A673 (cell line): ENCODE measurements around the gene DNM2. TPM values are rescaled to one million over a fixed set of nuclear protein-coding genes. Genes with fewer than 3 reads are reported as not detected.

Experiments
- BruUV-seq: library from RNA; stranded (reverse); fragments of 400-500 nt; replicated peaks from 2 replicates; lab custom pipeline; 2021; lab: Mats Ljungman, UMichigan
- CTCF ChIA-PET: fragments of 300-600 bp; sonication (Branson Sonifier 250); formaldehyde crosslinking; loops from one replicate; lab custom pipeline; 2022; ENCODE audit warnings: antibody characterized with exemption; lab: Charles Lee
- POLR2A ChIA-PET: fragments of 300-600 bp; sonication (Branson Sonifier 250); formaldehyde crosslinking; loops from one replicate; lab custom pipeline; 2022; ENCODE audit warnings: antibody characterized with exemption; ENCODE audit not compliant: low non-redundant PET; lab: Charles Lee
- DNase-seq: peaks from one replicate; pipeline ENCODE4 v3.0.0-alpha.2; 2015; ENCODE audit warnings: low spot score
- H3K27ac ChIP-seq: fragments of 200-600 bp; sonication (generic); 2 replicates; pipeline ENCODE4 v1.5.1; 2016; ENCODE audit warnings: mixed run types, low read depth, mild to moderate bottlenecking, mixed read lengths, antibody characterized with exemption, low read length; ENCODE audit not compliant: poor library complexity, severe bottlenecking
- H3K27me3 ChIP-seq: fragments of 200-600 bp; sonication (generic); replicated peaks from 2 replicates; pipeline ENCODE4 v1.6.1; 2017; ENCODE audit warnings: mixed run types, low read depth, mild to moderate bottlenecking, mixed read lengths, antibody characterized with exemption, low read length; ENCODE audit not compliant: insufficient read depth, poor library complexity
- H3K36me3 ChIP-seq: fragments of 200-600 bp; sonication (generic); 2 replicates; pipeline ENCODE4 v1.6.1; 2016; ENCODE audit warnings: mixed run types, mild to moderate bottlenecking, mixed read lengths, antibody characterized with exemption, low read length; ENCODE audit not compliant: insufficient read depth, poor library complexity, severe bottlenecking
- H3K4me1 ChIP-seq: fragments of 200-600 bp; sonication (generic); 2 replicates; pipeline ENCODE4 v1.6.1; 2017; ENCODE audit warnings: mixed run types, mild to moderate bottlenecking, mixed read lengths, antibody characterized with exemption, low read length; ENCODE audit not compliant: insufficient read depth, poor library complexity, severe bottlenecking
- H3K4me3 ChIP-seq: fragments of 200-600 bp; sonication (generic); 2 replicates; pipeline ENCODE4 v1.5.1; 2016; ENCODE audit warnings: low read depth, mixed run types, mild to moderate bottlenecking, mixed read lengths, low read length; ENCODE audit not compliant: poor library complexity, severe bottlenecking
- H3K9me3 ChIP-seq: fragments of 200-600 bp; sonication (generic); 2 replicates; pipeline ENCODE4 v1.6.1; 2016; ENCODE audit warnings: mixed run types, low read depth, mild to moderate bottlenecking, mixed read lengths, antibody characterized with exemption, low read length; ENCODE audit not compliant: poor library complexity, severe bottlenecking
- CTCF ChIP-seq: fragments of 300-800, 200-600 bp; sonication (generic); conservative IDR thresholded peaks from 2 replicates; pipeline ENCODE4 v1.5.1; 2017; ENCODE audit warnings: low read depth, mild to moderate bottlenecking, antibody characterized with exemption, low read length, moderate library complexity, mixed read lengths
- EZH2 ChIP-seq: fragments of 200-600 bp; sonication (generic); IDR thresholded peaks from 2 replicates; pipeline ENCODE4 v1.6.1; 2017; ENCODE audit warnings: borderline replicate concordance, low read depth, mild to moderate bottlenecking, mixed read lengths, antibody characterized with exemption, low read length; ENCODE audit not compliant: poor library complexity, severe bottlenecking
- intact Hi-C: fragments of 100-400 bp; cut with micrococcal nuclease; formaldehyde crosslinking; loops from one replicate; pipeline ENCODE4 v1.10.0; 2022; ENCODE audit not compliant: unreplicated experiment
- total RNA-seq: library from RNA; stranded (reverse); gene quantifications from 2 replicates; pipeline ENCODE4 v1.2.3, GENCODE V29; 2021

The DNM2 gene
- total RNA-seq, 1 experiment from 2014 or later = 143 TPM

GRCh38 chr19:10707440-10707839, 10.4 kb upstream of the DNM2 start:
- BruUV-seq = no TSS peak
- POLR2A ChIA-PET = no interaction called here
- CTCF ChIA-PET = no interaction called here
- intact Hi-C loops = no loop called here
- Histone ChIP-seq H3K4me1 (no peaks in the 10 kb centered on the region), H3K27ac (no peak overlapping the region), H3K27me3 (no peaks in the 10 kb centered on the region), H3K9me3 (no peaks in the 10 kb centered on the region), H3K4me3 (no peak overlapping the region), H3K36me3 (peaks cover 4% of the 10 kb centered on the region)
- no peak for TF ChIP-seq CTCF
- no peak for TF ChIP-seq EZH2
- DNase-seq = no peak

- Histone ChIP-seq H3K36me3 (peaks cover 7% of the 10 kb centered on the region), H3K27me3 (no peaks in the 10 kb centered on the region), H3K9me3 (no peaks in the 10 kb centered on the region), H3K27ac (no peak overlapping the region), H3K4me3 (no peak overlapping the region), H3K4me1 (no peaks in the 10 kb centered on the region)
- BruUV-seq = no TSS peak
- ChIA-PET POLR2A (no interaction called here), CTCF (no interaction called here)
- no peak for DNase-seq
- TF ChIP-seq CTCF (no peak), EZH2 (no peak)
- intact Hi-C loops = no loop called here
Observed at GRCh38 chr19:10708291-10708690, 9.6 kb upstream of the DNM2 start.

- DNase-seq = no peak
- CTCF ChIA-PET = no interaction called here
- POLR2A ChIA-PET = no interaction called here
- no TSS peak for BruUV-seq
- Histone ChIP-seq H3K27me3 (no peaks in the 10 kb centered on the region), H3K4me3 (no peak overlapping the region), H3K36me3 (peaks cover 10% of the 10 kb centered on the region), H3K4me1 (no peaks in the 10 kb centered on the region), H3K27ac (no peak overlapping the region), H3K9me3 (no peaks in the 10 kb centered on the region)
- intact Hi-C loops = no loop called here
- TF ChIP-seq EZH2 (no peak), CTCF (no peak)
Observed at GRCh38 chr19:10712045-10712444, 5.8 kb upstream of the DNM2 start.
